Measurements from ENCODE around the gene FOCAD.

Gene FOCAD

DNA sequence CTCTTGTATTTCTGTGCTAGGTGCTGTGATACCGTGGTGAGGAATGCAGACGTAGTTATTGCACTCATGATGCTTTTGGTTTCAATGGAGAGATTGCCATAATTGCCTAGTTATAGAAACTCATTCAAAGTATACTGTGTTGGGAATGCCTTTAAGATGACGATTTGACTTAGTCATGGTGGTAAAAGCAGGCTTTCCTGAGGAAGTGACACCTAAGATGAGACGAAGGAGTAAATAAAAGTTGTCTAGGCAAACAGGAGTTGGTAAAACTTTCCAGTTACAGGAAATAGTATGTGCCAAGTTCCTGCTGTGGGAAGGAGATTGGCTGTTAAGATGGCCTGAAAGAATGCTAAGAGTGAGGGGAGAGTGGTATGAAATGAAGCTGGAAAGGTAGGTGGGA lies 48.1 kb downstream of the FOCAD start:
- Histone ChIP-seq H3K27ac (ENCODE audit: low read depth, low read length) (no peak overlapping the region), H3K9me3 (ENCODE audit: control insufficient read depth, insufficient read depth, low read depth, low read length) (no peaks in the 10 kb centered on the region), H3K4me1 (ENCODE audit: control insufficient read depth, insufficient read depth, low read length) (no peaks in the 10 kb centered on the region; the same call in 1 of the 2 replicates), H3K4me3 (ENCODE audit: low read depth, low read length) (no peak overlapping the region), H3K27me3 (ENCODE audit: control insufficient read depth, insufficient read depth, low read length) (no peaks in the 10 kb centered on the region), H3K9ac (ENCODE audit: low read length) (no peak overlapping the region), H3K36me3 (ENCODE audit: control insufficient read depth, insufficient read depth, low read length) (0 out of 2 replicates have a peak, but pooled peaks cover 2% of the 10 kb centered on the region)

- Histone ChIP-seq H3K9me3 (ENCODE audit: control insufficient read depth, insufficient read depth, low read depth, low read length) (no peaks in the 10 kb centered on the region), H3K36me3 (ENCODE audit: control insufficient read depth, insufficient read depth, low read length) (peaks cover 6% of the 10 kb centered on the region; the same call in 1 of the 2 replicates), H3K27me3 (ENCODE audit: control insufficient read depth, insufficient read depth, low read length) (no peaks in the 10 kb centered on the region), H3K9ac (ENCODE audit: low read length) (no peak overlapping the region), H3K27ac (ENCODE audit: low read depth, low read length) (no peak overlapping the region), H3K4me3 (ENCODE audit: low read depth, low read length) (no peak overlapping the region), H3K4me1 (ENCODE audit: control insufficient read depth, insufficient read depth, low read length) (no peaks in the 10 kb centered on the region; the same call in 1 of the 2 replicates)
Measured at GRCh38 chr9:20734275-20734674, 50.2 kb downstream of the FOCAD start.

GRCh38 chr9:20740304-20740703 lies 56.2 kb downstream of the FOCAD start:
- Histone ChIP-seq H3K27ac (ENCODE audit: low read depth, low read length) (no peak overlapping the region), H3K9ac (ENCODE audit: low read length) (no peak overlapping the region), H3K4me1 (ENCODE audit: control insufficient read depth, insufficient read depth, low read length) (peaks cover 8% of the 10 kb centered on the region; the same call in 1 of the 2 replicates), H3K36me3 (ENCODE audit: control insufficient read depth, insufficient read depth, low read length) (peaks cover 16% of the 10 kb centered on the region; the same call in 1 of the 2 replicates), H3K9me3 (ENCODE audit: control insufficient read depth, insufficient read depth, low read depth, low read length) (no peaks in the 10 kb centered on the region), H3K27me3 (ENCODE audit: control insufficient read depth, insufficient read depth, low read length) (no peaks in the 10 kb centered on the region), H3K4me3 (ENCODE audit: low read depth, low read length) (no peak overlapping the region)

DNA sequence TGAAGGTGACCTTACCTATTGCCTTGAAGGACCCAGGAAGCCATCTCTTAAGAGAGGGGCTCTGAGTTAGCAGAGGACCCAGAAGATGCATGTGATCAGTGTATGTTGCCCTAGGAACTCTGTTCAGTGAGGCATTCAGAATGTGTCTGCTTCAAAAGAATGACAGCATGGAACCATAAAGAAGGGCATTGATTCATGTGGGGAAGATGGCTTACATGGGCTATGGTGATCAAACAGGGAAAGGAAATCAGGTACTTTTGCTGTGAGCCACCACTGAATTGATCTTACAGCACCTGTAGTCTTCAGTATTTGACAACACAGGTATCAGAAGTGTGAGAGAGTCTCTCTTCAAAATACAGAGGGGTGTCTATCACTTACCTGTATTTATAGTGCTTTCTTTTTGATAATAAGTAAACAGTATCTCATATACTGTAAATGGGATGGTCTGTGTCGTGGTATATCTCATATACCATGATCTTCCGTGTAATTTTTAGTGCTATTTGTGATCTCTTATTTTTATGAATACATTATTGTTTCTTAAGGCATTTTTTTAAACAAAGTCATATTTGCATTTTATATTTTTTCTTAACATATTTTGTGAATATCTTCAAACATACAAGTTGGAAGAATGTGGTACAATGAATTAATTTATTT lies 57.0 kb downstream of the FOCAD start:
- peaks cover 8% of the 10 kb centered on the region; the same call in 1 of the 2 replicates for H3K4me1 ChIP-seq (ENCODE audit: control insufficient read depth, insufficient read depth, low read length)
- no peak overlapping the region for H3K27ac ChIP-seq (ENCODE audit: low read depth, low read length)

DNA sequence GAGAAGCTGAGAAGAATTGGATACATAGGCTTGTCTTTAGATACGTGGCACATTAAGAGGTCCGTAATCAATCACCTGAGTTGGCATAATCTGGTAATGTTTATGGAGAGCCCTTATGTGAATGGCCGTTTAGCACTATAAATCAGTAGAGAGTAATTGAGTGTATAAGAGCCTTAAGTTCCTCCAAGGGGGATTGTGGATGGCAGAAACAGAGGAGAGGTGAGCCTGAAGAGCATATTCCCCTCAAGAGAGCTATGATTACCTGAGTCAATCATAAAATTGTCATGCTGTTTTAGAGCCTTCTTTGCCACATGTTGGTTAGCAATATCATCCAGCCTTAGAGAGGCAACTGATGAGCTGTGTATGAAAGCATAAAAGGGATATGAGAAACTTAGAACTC lies 58.8 kb downstream of the FOCAD start:
- Histone ChIP-seq H3K4me3 (ENCODE audit: low read depth, low read length) (no peak overlapping the region), H3K9ac (ENCODE audit: low read length) (no peak overlapping the region), H3K36me3 (ENCODE audit: control insufficient read depth, insufficient read depth, low read length) (peaks cover 16% of the 10 kb centered on the region; the same call in 1 of the 2 replicates), H3K4me1 (ENCODE audit: control insufficient read depth, insufficient read depth, low read length) (peaks cover 8% of the 10 kb centered on the region; the same call in 1 of the 2 replicates), H3K27ac (ENCODE audit: low read depth, low read length) (no peak overlapping the region), H3K27me3 (ENCODE audit: control insufficient read depth, insufficient read depth, low read length) (no peaks in the 10 kb centered on the region), H3K9me3 (ENCODE audit: control insufficient read depth, insufficient read depth, low read depth, low read length) (no peaks in the 10 kb centered on the region)

More for the DNA sequence above, 57.0 kb downstream of the FOCAD start:
- no peaks in the 10 kb centered on the region for H3K27me3 ChIP-seq (ENCODE audit: control insufficient read depth, insufficient read depth, low read length)
- no peak overlapping the region for H3K9ac ChIP-seq (ENCODE audit: low read length)
- no peaks in the 10 kb centered on the region for H3K9me3 ChIP-seq (ENCODE audit: control insufficient read depth, insufficient read depth, low read depth, low read length)
- H3K4me3 ChIP-seq (ENCODE audit: low read depth, low read length): no peak overlapping the region
- H3K36me3 ChIP-seq (ENCODE audit: control insufficient read depth, insufficient read depth, low read length): peaks cover 16% of the 10 kb centered on the region; the same call in 1 of the 2 replicates

DNA sequence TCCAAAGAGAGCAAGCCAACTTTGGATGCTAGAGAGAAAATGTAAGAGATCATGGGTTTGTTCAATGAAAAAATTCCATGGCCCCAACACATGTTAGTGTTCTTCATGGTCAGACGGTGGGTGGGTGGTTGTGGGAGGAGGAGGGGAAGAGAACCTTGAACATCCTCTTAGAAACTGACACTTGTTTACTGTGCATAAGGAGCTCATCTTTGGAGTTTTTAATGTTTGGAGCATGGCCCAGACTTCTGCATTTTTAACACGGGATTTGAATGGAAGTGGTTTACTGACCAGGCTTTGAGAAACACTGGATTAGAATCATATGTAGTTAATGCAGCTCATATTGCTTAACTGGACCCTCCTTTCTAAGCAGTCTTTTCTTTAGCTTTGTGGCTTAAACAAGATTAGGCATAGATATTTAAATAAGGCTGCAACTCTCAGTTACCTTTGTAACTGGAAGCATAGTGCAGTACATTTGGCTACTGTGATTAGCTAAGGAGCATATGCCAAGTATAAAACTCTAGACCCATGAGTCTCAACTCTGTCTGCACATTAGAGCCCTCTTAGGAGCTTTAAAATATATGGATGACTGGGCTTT lies 60.1 kb downstream of the FOCAD start:
- Histone ChIP-seq H3K4me1 (ENCODE audit: control insufficient read depth, insufficient read depth, low read length) (peaks cover 8% of the 10 kb centered on the region; the same call in 1 of the 2 replicates), H3K27ac (ENCODE audit: low read depth, low read length) (no peak overlapping the region), H3K9me3 (ENCODE audit: control insufficient read depth, insufficient read depth, low read depth, low read length) (no peaks in the 10 kb centered on the region)

GRCh38 chr9:20746967-20747366 lies 62.9 kb downstream of the FOCAD start:
- Histone ChIP-seq H3K4me3 (ENCODE audit: low read depth, low read length) (no peak overlapping the region), H3K27me3 (ENCODE audit: control insufficient read depth, insufficient read depth, low read length) (no peaks in the 10 kb centered on the region), H3K4me1 (ENCODE audit: control insufficient read depth, insufficient read depth, low read length) (peaks cover 7% of the 10 kb centered on the region; the same call in 1 of the 2 replicates), H3K9me3 (ENCODE audit: control insufficient read depth, insufficient read depth, low read depth, low read length) (no peaks in the 10 kb centered on the region), H3K27ac (ENCODE audit: low read depth, low read length) (no peak overlapping the region), H3K36me3 (ENCODE audit: control insufficient read depth, insufficient read depth, low read length) (0 out of 2 replicates have a peak, but pooled peaks cover 4% of the 10 kb centered on the region), H3K9ac (ENCODE audit: low read length) (no peak overlapping the region)

More for the DNA sequence above, 60.1 kb downstream of the FOCAD start:
- Histone ChIP-seq H3K4me3 (ENCODE audit: low read depth, low read length) (no peak overlapping the region), H3K9ac (ENCODE audit: low read length) (no peak overlapping the region), H3K36me3 (ENCODE audit: control insufficient read depth, insufficient read depth, low read length) (peaks cover 12% of the 10 kb centered on the region; the same call in 1 of the 2 replicates), H3K27me3 (ENCODE audit: control insufficient read depth, insufficient read depth, low read length) (no peaks in the 10 kb centered on the region)

GRCh38 chr9:20749496-20750198 lies 65.6 kb downstream of the FOCAD start:
- no peak overlapping the region for H3K4me3 ChIP-seq (ENCODE audit: low read depth, low read length)
- H3K36me3 ChIP-seq (ENCODE audit: control insufficient read depth, insufficient read depth, low read length): no peaks in the 10 kb centered on the region
- no peak overlapping the region for H3K27ac ChIP-seq (ENCODE audit: low read depth, low read length)
- H3K4me1 ChIP-seq (ENCODE audit: control insufficient read depth, insufficient read depth, low read length): no peaks in the 10 kb centered on the region
- H3K9me3 ChIP-seq (ENCODE audit: control insufficient read depth, insufficient read depth, low read depth, low read length): no peaks in the 10 kb centered on the region
- no peak overlapping the region for H3K9ac ChIP-seq (ENCODE audit: low read length)
- H3K27me3 ChIP-seq (ENCODE audit: control insufficient read depth, insufficient read depth, low read length): no peaks in the 10 kb centered on the region

DNA sequence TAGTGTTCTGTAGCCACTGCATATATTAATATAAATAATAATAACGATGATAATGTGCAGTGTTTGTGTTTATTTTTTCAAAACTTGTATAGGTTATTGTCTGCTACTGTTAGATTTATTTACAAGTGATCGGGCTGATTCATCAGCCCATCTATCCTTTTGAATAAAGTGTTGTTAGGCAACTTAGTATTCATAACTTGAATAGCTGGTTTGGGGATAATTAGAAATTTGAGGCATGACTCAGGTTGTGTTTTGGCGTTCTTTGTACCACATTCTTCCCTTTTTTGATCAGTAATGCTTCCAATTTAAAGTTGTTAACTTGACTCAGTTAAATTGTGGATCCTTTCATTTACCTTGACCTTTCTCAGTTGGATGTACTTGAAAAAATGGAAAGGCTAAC lies 69.7 kb downstream of the FOCAD start:
- no peaks in the 10 kb centered on the region for H3K9me3 ChIP-seq (ENCODE audit: control insufficient read depth, insufficient read depth, low read depth, low read length)
- no peaks in the 10 kb centered on the region for H3K27me3 ChIP-seq (ENCODE audit: control insufficient read depth, insufficient read depth, low read length)
- peaks cover 7% of the 10 kb centered on the region for H3K36me3 ChIP-seq (ENCODE audit: control insufficient read depth, insufficient read depth, low read length)
- H3K9ac ChIP-seq (ENCODE audit: low read length): no peak overlapping the region
- H3K4me1 ChIP-seq (ENCODE audit: control insufficient read depth, insufficient read depth, low read length): no peaks in the 10 kb centered on the region
- no peak overlapping the region for H3K4me3 ChIP-seq (ENCODE audit: low read depth, low read length)
- no peak overlapping the region for H3K27ac ChIP-seq (ENCODE audit: low read depth, low read length)

DNA sequence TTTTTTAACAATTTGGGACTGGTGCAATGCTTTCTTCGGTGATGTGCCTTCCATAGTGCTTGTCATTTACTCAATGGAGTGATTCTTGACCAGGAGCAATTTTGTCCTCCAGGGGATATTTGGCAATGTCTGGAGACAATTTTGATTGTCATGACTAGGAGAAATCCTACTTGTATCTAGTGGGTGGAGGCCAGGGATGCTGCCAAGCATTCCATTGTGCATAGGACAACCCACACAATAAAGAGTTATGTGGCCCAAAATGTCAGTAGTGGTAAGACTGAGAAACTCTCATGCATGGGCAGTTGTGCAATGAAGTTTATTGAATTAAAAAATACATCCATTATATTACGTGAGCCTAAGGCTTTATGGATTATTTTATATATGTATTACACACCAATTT lies 70.5 kb downstream of the FOCAD start:
- peaks cover 7% of the 10 kb centered on the region for H3K36me3 ChIP-seq (ENCODE audit: control insufficient read depth, insufficient read depth, low read length)
- no peak overlapping the region for H3K27ac ChIP-seq (ENCODE audit: low read depth, low read length)
- H3K4me3 ChIP-seq (ENCODE audit: low read depth, low read length): no peak overlapping the region
- no peak overlapping the region for H3K9ac ChIP-seq (ENCODE audit: low read length)
- no peaks in the 10 kb centered on the region for H3K27me3 ChIP-seq (ENCODE audit: control insufficient read depth, insufficient read depth, low read length)
- H3K4me1 ChIP-seq (ENCODE audit: control insufficient read depth, insufficient read depth, low read length): no peaks in the 10 kb centered on the region
- no peaks in the 10 kb centered on the region for H3K9me3 ChIP-seq (ENCODE audit: control insufficient read depth, insufficient read depth, low read depth, low read length)
